Psoas muscle (tissue), 8 donors: ENCODE results near the gene TAPT1. TPM values are rescaled to one million over a fixed set of nuclear protein-coding genes. Genes with fewer than 3 reads are reported as not detected.

ENCODE experiments used
- ATAC-seq, 4 donors: fragments of 200-7000 bp; cut with Tn5 transposase; one replicate each; pipeline ENCODE4 v1.9.1; 2020; ENCODE audit warnings: moderate library complexity in 3 of 4, mild to moderate bottlenecking in 2 of 4
- DNase-seq, 2 donors: peaks; one replicate each; pipeline ENCODE4 v3.0.0-alpha.2; 2020
- H3K27ac ChIP-seq: fragments of 200-600 bp; one replicate; pipeline ENCODE4 v1.8.0; 2022
- H3K27me3 ChIP-seq, 3 donors: fragments of 200-600 bp in 1 of 3; one replicate each; pipeline versions ENCODE4 v1.6.1 to v1.8.0; 2013 to 2022; ENCODE audit warnings: low read length in 2 of 3, mild to moderate bottlenecking in 2 of 3, moderate library complexity in 1 of 3; ENCODE audit not compliant: insufficient read depth in 3 of 3
- H3K36me3 ChIP-seq, 2 donors: fragments of 200-600 bp in 1 of 2; one replicate each; pipeline versions ENCODE4 v1.6.1 to v1.8.0; 2013 to 2022; ENCODE audit warnings: low read depth in 1 of 2, mild to moderate bottlenecking in 1 of 2, moderate library complexity in 1 of 2; ENCODE audit not compliant: insufficient read depth in 1 of 2
- H3K4me1 ChIP-seq: fragments of 200-600 bp; one replicate; pipeline ENCODE4 v1.8.0; 2022
- H3K4me3 ChIP-seq: fragments of 200-600 bp; one replicate; pipeline ENCODE4 v1.8.0; 2022; ENCODE audit warnings: mild to moderate bottlenecking
- H3K9me3 ChIP-seq: fragments of 200-600 bp; one replicate; pipeline ENCODE4 v1.8.0; 2022
- CTCF ChIP-seq: fragments of 200-600 bp; IDR thresholded peaks from one replicate; pipeline ENCODE4 v1.8.0; 2022; ENCODE audit warnings: antibody characterized with exemption
- WGBS, 3 donors: extraction: QIAGEN DNeasy Blood & Tissue Kit; methylation state at CpG; one replicate each; pipeline versions ENCODE4 v1.1.6 to v1.1.7; 2013; 5-methylcytosine and 5-hydroxymethylcytosine counted together
- intact Hi-C, 2 donors: fragments of 100-400 bp; cut with DNase I; formaldehyde crosslinking; loops; one replicate each; pipeline versions ENCODE4 v1.11.0 to v1.14.2; 2022
- polyA plus RNA-seq, 3 donors: library from polyadenylated mRNA; stranded (reverse); fragments of 200-250 nt; gene quantifications; one replicate each; pipeline ENCODE4 v1.2.3, GENCODE V29; 2013
- total RNA-seq, 4 donors: library from RNA; stranded (reverse); fragmentation: NEBNext Ultra II Directional in 2 of 4; extraction: Animal tissue kit (Norgen Biotek cat#: 25700) in 2 of 4; gene quantifications; one replicate each; pipeline versions ENCODE4 v1.2.1 to v1.2.4, GENCODE V29; 2021 to 2023
- donor health status: healthy with polysubstance abuse.
- donor health status: DM: no; HTN: no; CAD: no; lungs with moderate emphysema.
- donor health status: Bipolar disorder and iron deficiency.
- donor health status: healthy.
- donor health status: DM: yes; HTN: yes; CAD: no.
- donor health status: DM: no; HTN: no; CAD: no.
- donor health status: DM: no; HTN: no; CAD: no.
- donor health status: DM: yes; HTN: yes; CAD: no.

TAPT1 gene
- total and polyA plus RNA-seq, 7 donors: 14.2 to 101 (median 46.9) TPM

- H3K27ac ChIP-seq: no peak overlapping the region
- 44 to 74% (median 50%) methylated on average over 2 of the region's 2 CpGs for WGBS, 3 donors
- no peaks in the 10 kb centered on the region for H3K27me3 ChIP-seq
- H3K4me1 ChIP-seq: peaks cover 17% of the 10 kb centered on the region
- ATAC-seq (no peak), DNase-seq (no peak)
- TF ChIP-seq CTCF: no peak
- intact Hi-C loops: no loop called here
- H3K9me3 ChIP-seq: no peaks in the 10 kb centered on the region
- no peak overlapping the region for H3K4me3 ChIP-seq
- H3K36me3 ChIP-seq: no peaks in the 10 kb centered on the region
Measured at GRCh38 chr4:16230308-16230707, 4.0 kb upstream of the TAPT1 start.

DNA sequence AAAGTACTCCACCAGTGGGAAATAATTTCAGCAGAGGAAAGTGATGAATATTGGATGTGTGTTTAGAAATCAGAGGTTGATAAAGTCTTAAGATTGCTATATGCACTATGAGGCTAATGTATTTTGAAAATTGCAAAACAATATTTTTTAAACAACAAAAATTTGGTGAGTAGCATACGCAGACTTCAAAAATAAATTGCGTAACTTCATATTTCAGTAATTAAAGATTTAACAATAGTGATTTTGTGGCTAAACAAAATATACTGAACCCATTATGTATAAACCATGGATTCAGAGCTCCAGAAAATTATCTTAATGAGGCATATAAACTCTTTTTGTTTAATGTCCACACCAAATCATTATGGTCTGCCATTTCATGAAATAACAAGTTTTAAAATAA lies 3.3 kb upstream of the TAPT1 start:
- DNase-seq: no peak
- no peak for TF ChIP-seq CTCF
- Histone ChIP-seq H3K27ac (no peak overlapping the region), H3K4me1 (peaks cover 24% of the 10 kb centered on the region), H3K4me3 (no peak overlapping the region), H3K27me3 (no peaks in the 10 kb centered on the region), H3K9me3 (no peaks in the 10 kb centered on the region), H3K36me3 (no peaks in the 10 kb centered on the region)
- intact Hi-C loops: loop anchor here (5.0 to 10.0 kb wide), 2 partner anchors 33 to 425 kb away; no protein-coding TSS in a partner anchor
- 95 to 99% (median 97%) methylated on average over 2 of the region's 2 CpGs for WGBS, 3 donors
- no peak for ATAC-seq

DNA sequence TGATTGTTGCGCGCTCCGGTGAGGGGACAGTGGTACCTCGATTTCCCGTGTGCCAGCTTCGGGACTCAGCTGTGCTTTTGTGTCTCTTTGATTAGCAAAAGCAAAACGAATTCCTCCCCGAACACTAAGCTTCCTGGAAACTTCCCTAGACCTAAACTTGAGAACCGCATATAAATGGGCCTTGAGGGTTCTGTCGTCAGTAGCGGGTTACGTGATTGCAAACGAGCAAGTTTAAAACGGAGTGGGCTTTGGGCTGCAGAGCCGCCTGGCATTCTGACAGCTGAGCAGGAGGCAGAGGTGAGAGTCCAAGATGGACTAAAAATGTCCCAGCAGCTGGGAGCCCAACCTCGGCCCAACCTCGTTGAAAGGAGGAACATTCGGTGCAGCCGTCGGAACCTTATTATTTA lies 1.2 kb upstream of the TAPT1 start:
- H3K4me1 ChIP-seq: peaks cover 43% of the 10 kb centered on the region
- WGBS, 3 donors: 1 to 3% (median 1%) methylated on average over 20 of the region's 20 CpGs
- ATAC-seq: peak; percentile 23 to 57 (median 42)

DNA sequence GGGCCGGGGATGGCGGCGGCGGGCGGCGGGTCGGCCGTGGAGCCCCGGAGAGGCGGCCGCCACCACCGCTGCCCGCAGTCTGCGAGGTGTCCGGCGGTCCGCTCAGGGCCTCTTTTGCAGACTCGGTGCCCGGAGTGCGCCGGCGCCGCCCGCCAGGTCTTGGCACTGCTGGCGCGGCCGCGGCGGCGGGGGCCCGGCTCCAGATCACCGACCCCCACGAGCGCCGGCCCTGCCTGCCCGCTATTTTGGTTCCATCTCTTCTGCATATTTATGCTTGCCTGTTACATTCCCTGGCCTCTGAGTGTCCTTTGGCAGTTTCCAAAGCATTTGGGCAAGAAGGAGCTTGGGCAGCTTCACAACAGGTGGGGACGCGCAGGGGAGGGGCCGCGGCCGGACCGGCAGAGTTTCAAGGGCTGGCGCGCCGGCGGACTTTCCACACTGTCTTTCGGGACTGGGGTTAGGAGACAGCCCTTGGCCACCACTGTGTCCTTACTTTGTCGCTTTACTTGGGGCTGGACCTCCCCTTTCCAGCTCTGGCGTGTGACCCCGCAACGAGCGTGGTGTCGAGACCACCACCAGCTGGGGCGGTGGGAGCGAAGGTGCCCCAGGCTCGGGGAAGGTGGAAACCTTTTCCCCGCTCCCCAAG lies 668 bp upstream of the TAPT1 start:
- H3K36me3 ChIP-seq: no peaks in the 10 kb centered on the region
- peak overlapping the region; percentile 98 for H3K27ac ChIP-seq
- DNase-seq (peak; percentile 75 to 87), ATAC-seq (peak; percentile 80 to 84 (median 82))
- no peak for TF ChIP-seq CTCF
- H3K4me3 ChIP-seq: peak overlapping the region; percentile 86
- 0 to 1% (median 1%) methylated on average over 41 to 57 of the region's 57 CpGs for WGBS, 3 donors
- intact Hi-C loops: loop anchor here (5.0 to 10.0 kb wide), 2 partner anchors 35 to 422 kb away; no protein-coding TSS in a partner anchor
- no peaks in the 10 kb centered on the region for H3K9me3 ChIP-seq
- H3K4me1 ChIP-seq: peaks cover 43% of the 10 kb centered on the region
- H3K27me3 ChIP-seq: no peaks in the 10 kb centered on the region

More for the DNA sequence above, 1.2 kb upstream of the TAPT1 start:
- intact Hi-C loops: loop anchor here (5.0 to 10.0 kb wide), 2 partner anchors 35 to 423 kb away; no protein-coding TSS in a partner anchor
- Histone ChIP-seq H3K27me3 (no peaks in the 10 kb centered on the region), H3K9me3 (no peaks in the 10 kb centered on the region), H3K27ac (peak overlapping the region; percentile 98), H3K36me3 (no peaks in the 10 kb centered on the region), H3K4me3 (peak overlapping the region; percentile 86)
- DNase-seq: peak; percentile 49 to 72
- TF ChIP-seq CTCF: no peak
